IMR-90 (cell line): Measurements from ENCODE around the gene RTN4RL2. TPM values are rescaled to one million over a fixed set of nuclear protein-coding genes. Genes with fewer than 3 reads are reported as not detected.
A peak's percentile ranks its signal among the peaks of the same experiment; 100 is the strongest.

Experiments
- ATAC-seq: fragments of 200-7000 bp; cut with Tn5 transposase; 2 replicates; pipeline ENCODE4 v1.9.1; 2020; ENCODE audit warnings: low read depth, mild to moderate bottlenecking, moderate library complexity
- BruUV-seq: library from RNA; stranded (reverse); fragments of 400-500 nt; replicated peaks from 2 replicates; lab custom pipeline; 2021; lab: Mats Ljungman, UMichigan
- CTCF ChIA-PET: fragments of 300-600 bp; formaldehyde crosslinking; extraction: SDS; loops from one replicate; lab custom pipeline; 2021; ENCODE audit warnings: antibody characterized with exemption; lab: Yijun Ruan, JAX
- POLR2A ChIA-PET: fragments of 300-600 bp; sonication (Branson Sonifier 250); formaldehyde crosslinking; loops from one replicate; lab custom pipeline; 2022; ENCODE audit warnings: antibody characterized with exemption; ENCODE audit not compliant: unreplicated experiment; lab: Charles Lee
- DNase-seq: peaks from one replicate; pipeline ENCODE4 v3.0.0; 2013
- H2AFZ ChIP-seq: replicated peaks from 2 replicates; pipeline ENCODE3; 2013; ENCODE audit warnings: low read length, mild to moderate bottlenecking; ENCODE audit not compliant: poor library complexity
- H2AK5ac ChIP-seq: 2 replicates; pipeline ENCODE4 v1.6.1; 2013; ENCODE audit warnings: low read depth, low read length, inconsistent platforms
- H2AK9ac ChIP-seq: replicated peaks from 2 replicates; pipeline ENCODE3; 2013; ENCODE audit warnings: mild to moderate bottlenecking, low read depth, low read length, moderate library complexity; ENCODE audit not compliant: poor library complexity
- H2BK120ac ChIP-seq: 2 replicates; pipeline ENCODE4 v1.6.1; 2013; ENCODE audit warnings: low read depth, low read length, inconsistent platforms
- H2BK15ac ChIP-seq: 3 replicates; pipeline ENCODE4 v1.6.1; 2013; ENCODE audit warnings: low read depth, low read length, inconsistent platforms
- H2BK20ac ChIP-seq: 2 replicates; pipeline ENCODE4 v1.6.1; 2013; ENCODE audit warnings: low read depth, mild to moderate bottlenecking, inconsistent platforms, low read length, moderate library complexity
- H2BK5ac ChIP-seq: 2 replicates; pipeline ENCODE4 v1.6.1; 2013; ENCODE audit warnings: mild to moderate bottlenecking, low read depth, low read length, inconsistent platforms; ENCODE audit not compliant: poor library complexity, severe bottlenecking
- H3K14ac ChIP-seq: replicated peaks from 2 replicates; pipeline ENCODE4 v1.6.1; 2013; ENCODE audit warnings: low read depth, low read length, inconsistent platforms
- H3K18ac ChIP-seq: 2 replicates; pipeline ENCODE4 v1.6.1; 2013; ENCODE audit warnings: low read depth, low read length, control low read depth
- H3K23ac ChIP-seq: 2 replicates; pipeline ENCODE4 v1.6.1; 2013; ENCODE audit warnings: low read depth, low read length, inconsistent platforms
- H3K27ac ChIP-seq: 2 replicates; pipeline ENCODE4 v1.5.1; 2013; ENCODE audit warnings: mild to moderate bottlenecking, control low read depth, low read length; ENCODE audit not compliant: insufficient read depth
- H3K27me3 ChIP-seq: 2 replicates; pipeline ENCODE4 v1.6.1; 2013; ENCODE audit warnings: low read length; ENCODE audit not compliant: control insufficient read depth, insufficient read depth
- H3K36me3 ChIP-seq: 2 replicates; pipeline ENCODE4 v1.6.1; 2013; ENCODE audit warnings: low read length, mixed read lengths; ENCODE audit not compliant: control insufficient read depth, insufficient read depth
- H3K4ac ChIP-seq: 2 replicates; pipeline ENCODE4 v1.6.1; 2013; ENCODE audit warnings: low read depth, low read length, inconsistent platforms
- H3K4me1 ChIP-seq: 2 replicates; pipeline ENCODE4 v1.6.1; 2013; ENCODE audit warnings: low read length, mixed read lengths; ENCODE audit not compliant: control insufficient read depth, insufficient read depth
- H3K4me2 ChIP-seq: 2 replicates; pipeline ENCODE4 v1.6.1; 2013; ENCODE audit warnings: low read depth, mild to moderate bottlenecking, control low read depth, low read length, moderate library complexity
- H3K4me3 ChIP-seq: 2 replicates; pipeline ENCODE4 v1.5.1; 2013; ENCODE audit warnings: low read depth, mild to moderate bottlenecking, control low read depth, low read length, moderate library complexity; ENCODE audit not compliant: insufficient read depth
- H3K56ac ChIP-seq: 2 replicates; pipeline ENCODE4 v1.6.1; 2013; ENCODE audit warnings: low read length, inconsistent platforms; ENCODE audit not compliant: insufficient read depth; ENCODE audit errors: extremely low read depth
- H3K79me1 ChIP-seq, 2 experiments: 2 replicates each; pipeline ENCODE4 v1.6.1; 2013; ENCODE audit warnings: low read length in 2 of 2, inconsistent platforms in 1 of 2, low read depth in 1 of 2
- H3K9ac ChIP-seq: 2 replicates; pipeline ENCODE4 v1.6.1; 2013; ENCODE audit warnings: low read depth, low read length, control low read depth
- H3K9me1 ChIP-seq: 2 replicates; pipeline ENCODE4 v1.6.1; 2013; ENCODE audit warnings: low read length, inconsistent platforms; ENCODE audit not compliant: insufficient read depth
- H3K9me3 ChIP-seq: 2 replicates; pipeline ENCODE4 v1.6.1; 2013; ENCODE audit warnings: low read length; ENCODE audit not compliant: control insufficient read depth, insufficient read depth
- H4K20me1 ChIP-seq: 2 replicates; pipeline ENCODE4 v1.6.1; 2013; ENCODE audit warnings: low read length, inconsistent platforms; ENCODE audit not compliant: insufficient read depth
- H4K5ac ChIP-seq: 2 replicates; pipeline ENCODE4 v1.6.1; 2013; ENCODE audit warnings: mild to moderate bottlenecking, low read depth, low read length, control low read depth
- H4K8ac ChIP-seq, 2 experiments: 2 replicates each; pipeline ENCODE4 v1.6.1; 2013; ENCODE audit warnings: low read depth in 2 of 2, low read length in 2 of 2, control low read depth in 1 of 2, inconsistent platforms in 1 of 2
- H4K91ac ChIP-seq: 2 replicates; pipeline ENCODE4 v1.6.1; 2013; ENCODE audit warnings: low read depth, low read length, inconsistent platforms; ENCODE audit not compliant: insufficient read depth
- MAZ ChIP-seq: IDR thresholded peaks from 2 replicates; pipeline ENCODE4 v1.6.1; 2012; ENCODE audit warnings: low read depth, mild to moderate bottlenecking, low read length, improper control_type of control experiment, moderate library complexity, borderline replicate concordance
- MXI1 ChIP-seq: IDR thresholded peaks from 2 replicates; pipeline ENCODE4 v1.6.1; 2012; ENCODE audit warnings: low read depth, mild to moderate bottlenecking, low read length, moderate library complexity, borderline replicate concordance
- WGBS, 2 experiments: methylation state at CpG; one replicate each; pipeline versions ENCODE4 v1.1.5 to v1.1.7; 2013; ENCODE audit warnings: missing lambda C conversion rate in 2 of 2; ENCODE audit not compliant: insufficient read length in 1 of 2; ENCODE audit errors: extremely low coverage in 2 of 2; 5-methylcytosine and 5-hydroxymethylcytosine counted together
- dilution Hi-C: fragments of 300-500 bp; cut with HindIII; formaldehyde crosslinking; loops from one replicate; pipeline ENCODE4 v1.14.3; 2018; ENCODE audit warnings: low sequenced_read_pairs; ENCODE audit not compliant: unreplicated experiment
- in situ Hi-C: fragments of 300-500 bp; cut with MboI; formaldehyde crosslinking; loops from 3 replicates; pipeline ENCODE4 v1.14.3; 2019; ENCODE audit warnings: low sequenced_read_pairs, inconsistent platforms, mixed read lengths
- intact Hi-C: fragments of 100-400 bp; cut with micrococcal nuclease; formaldehyde crosslinking; loops from 2 replicates; pipeline ENCODE4 v1.10.0; 2022
- polyA plus RNA-seq, 3 experiments: library from polyadenylated mRNA; depleted of rRNA; stranded (reverse); fragments of >200 nt; gene quantifications; 2 replicates each; pipeline ENCODE4 v1.2.3, GENCODE V29; 2012; ENCODE audit warnings: low replicate concordance in 1 of 3
- total RNA-seq: library from RNA; depleted of rRNA; stranded (reverse); fragments of >200 nt; gene quantifications from 2 replicates; pipeline ENCODE4 v1.2.3, GENCODE V29; 2012
- TF ChIP-seq, protein P1 (sequence below): fragments of 150-350 bp; IDR thresholded peaks from 2 replicates; pipeline ENCODE4 v1.6.1; 2016; ENCODE audit warnings: low read depth, mild to moderate bottlenecking, low read length, moderate library complexity, borderline replicate concordance
- TF ChIP-seq, protein P2 (sequence below): conservative IDR thresholded peaks from 2 replicates; pipeline ENCODE4 v1.5.1; 2012; ENCODE audit warnings: mild to moderate bottlenecking, low read depth, low read length, improper control_type of control experiment

The RTN4RL2 gene
- total and polyA plus RNA-seq, 2 of the 4 experiments (the other 2 are of a cell fraction): 1.5 TPM; not detected in 1

DNA sequence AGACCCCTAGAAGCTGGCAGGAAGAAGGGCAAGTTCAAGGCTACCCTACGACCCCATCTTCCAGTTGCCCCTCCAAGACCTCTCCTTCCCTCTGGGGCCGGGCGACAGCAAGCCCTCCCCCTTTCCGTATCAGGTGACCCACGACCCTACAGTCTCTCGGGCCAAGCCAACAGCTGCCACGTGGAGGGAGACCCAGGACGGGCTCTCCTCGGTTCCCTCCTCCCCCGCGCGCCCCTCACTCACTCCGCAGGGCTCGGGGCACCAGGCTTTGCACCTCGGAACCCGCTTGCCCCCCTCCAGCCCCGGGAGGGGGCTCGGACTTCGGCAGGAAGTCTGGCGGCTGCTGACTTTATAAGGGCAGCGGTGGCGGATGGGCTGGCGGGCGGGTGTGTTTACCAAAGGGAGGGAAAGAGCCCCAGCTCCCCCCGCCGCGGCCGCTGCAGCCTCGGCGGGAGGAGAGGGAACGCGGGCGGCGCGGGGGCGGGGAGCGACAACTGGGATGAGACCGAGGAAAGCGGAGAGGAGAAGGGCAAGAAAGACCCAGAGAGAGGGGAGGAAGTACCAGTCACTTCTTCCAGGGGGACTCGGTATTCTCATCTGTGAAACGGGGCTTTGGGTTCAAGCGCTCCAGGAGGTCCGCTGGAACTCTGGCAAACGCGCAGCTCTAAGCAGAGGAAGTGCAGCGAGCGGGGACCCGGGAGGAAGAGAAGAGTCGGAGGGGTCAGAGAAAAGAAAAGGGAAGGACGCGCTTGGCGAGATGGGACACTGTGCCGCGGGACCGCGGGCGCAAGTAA, 54.4 kb downstream of the RTN4RL2 start:
- TF ChIP-seq MAZ (peak; percentile 25; the same call in 1 of the 2 replicates), MXI1 (0 out of 2 replicates have a peak, but pooled peaks have one; percentile 7)
- TF ChIP-seq, protein P1, sequence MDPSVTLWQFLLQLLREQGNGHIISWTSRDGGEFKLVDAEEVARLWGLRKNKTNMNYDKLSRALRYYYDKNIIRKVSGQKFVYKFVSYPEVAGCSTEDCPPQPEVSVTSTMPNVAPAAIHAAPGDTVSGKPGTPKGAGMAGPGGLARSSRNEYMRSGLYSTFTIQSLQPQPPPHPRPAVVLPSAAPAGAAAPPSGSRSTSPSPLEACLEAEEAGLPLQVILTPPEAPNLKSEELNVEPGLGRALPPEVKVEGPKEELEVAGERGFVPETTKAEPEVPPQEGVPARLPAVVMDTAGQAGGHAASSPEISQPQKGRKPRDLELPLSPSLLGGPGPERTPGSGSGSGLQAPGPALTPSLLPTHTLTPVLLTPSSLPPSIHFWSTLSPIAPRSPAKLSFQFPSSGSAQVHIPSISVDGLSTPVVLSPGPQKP: 0 out of 2 replicates have a peak, but pooled peaks have one; percentile 65
- TF ChIP-seq, protein P2, sequence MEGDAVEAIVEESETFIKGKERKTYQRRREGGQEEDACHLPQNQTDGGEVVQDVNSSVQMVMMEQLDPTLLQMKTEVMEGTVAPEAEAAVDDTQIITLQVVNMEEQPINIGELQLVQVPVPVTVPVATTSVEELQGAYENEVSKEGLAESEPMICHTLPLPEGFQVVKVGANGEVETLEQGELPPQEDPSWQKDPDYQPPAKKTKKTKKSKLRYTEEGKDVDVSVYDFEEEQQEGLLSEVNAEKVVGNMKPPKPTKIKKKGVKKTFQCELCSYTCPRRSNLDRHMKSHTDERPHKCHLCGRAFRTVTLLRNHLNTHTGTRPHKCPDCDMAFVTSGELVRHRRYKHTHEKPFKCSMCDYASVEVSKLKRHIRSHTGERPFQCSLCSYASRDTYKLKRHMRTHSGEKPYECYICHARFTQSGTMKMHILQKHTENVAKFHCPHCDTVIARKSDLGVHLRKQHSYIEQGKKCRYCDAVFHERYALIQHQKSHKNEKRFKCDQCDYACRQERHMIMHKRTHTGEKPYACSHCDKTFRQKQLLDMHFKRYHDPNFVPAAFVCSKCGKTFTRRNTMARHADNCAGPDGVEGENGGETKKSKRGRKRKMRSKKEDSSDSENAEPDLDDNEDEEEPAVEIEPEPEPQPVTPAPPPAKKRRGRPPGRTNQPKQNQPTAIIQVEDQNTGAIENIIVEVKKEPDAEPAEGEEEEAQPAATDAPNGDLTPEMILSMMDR: no peak
- Histone ChIP-seq H3K79me1 (peaks cover 7 to 24% of the 10 kb centered on the region in 2 experiments; a peak in 3 of 4 replicates), H2AK5ac (peak overlapping the region; percentile 46; the same call in 1 of the 2 replicates), H4K20me1 (peaks cover 7% of the 10 kb centered on the region; the same call in 1 of the 2 replicates), H3K9ac (peak overlapping the region; percentile 90), H3K18ac (peak overlapping the region; percentile 42), H3K27me3 (no peaks in the 10 kb centered on the region), H3K36me3 (peaks cover 4% of the 10 kb centered on the region; the same call in 1 of the 2 replicates), H4K5ac (peak overlapping the region; percentile 28; the same call in 1 of the 2 replicates), H4K91ac (peak overlapping the region; percentile 89), H3K14ac (peak overlapping the region; percentile 83), H2BK15ac (no peak overlapping the region; the same call in 1 of the 3 replicates), H2AFZ (peak overlapping the region; percentile 94), H2BK120ac (peak overlapping the region; percentile 42), H2AK9ac (peak overlapping the region; percentile 98), H3K4me1 (no peaks in the 10 kb centered on the region; the same call in 1 of the 2 replicates), H3K4ac (peak overlapping the region; percentile 77), H3K4me2 (peak overlapping the region; percentile 91), H2BK5ac (peak overlapping the region; percentile 6), H3K9me3 (no peaks in the 10 kb centered on the region), H3K9me1 (no peaks in the 10 kb centered on the region; the same call in 1 of the 2 replicates), H2BK20ac (no peak overlapping the region), H3K4me3 (peak overlapping the region; percentile 95), H4K8ac (peak overlapping the region; percentile 77 to 96; a peak in 3 of 4 replicates), H3K56ac (peak overlapping the region; percentile 91), H3K27ac (peak overlapping the region; percentile 63), H3K23ac (peak overlapping the region; percentile 96)
- ChIA-PET POLR2A (interaction anchor here (0.6 kb wide), 1 partner anchor 250 kb away, joined by 4 read pairs; no protein-coding TSS in a partner anchor), CTCF (interaction anchor here (0.6 to 3.0 kb wide), 4 partner anchors 12 to 122 kb away, joined by 3 to 17 read pairs (median 9); no protein-coding TSS in a partner anchor)
- dilution Hi-C loops: no loop called here
- in situ Hi-C loops: loop anchor here (25.0 kb wide), 1 partner anchor 677 kb away; no protein-coding TSS in a partner anchor
- intact Hi-C loops: no loop called here
- DNase-seq (peak; percentile 24), ATAC-seq (peak; percentile 71)
- BruUV-seq: no TSS peak
- WGBS, 2 experiments: 0% methylated on average over 7 of the region's 57 CpGs; no CpG with 5 or more reads in 1 of the 2 experiments
